NCI-H1105 treated with DMSO at 0.1 percent for 48 hours (cell line): Measurements from ENCODE around the gene ARMC3.
"Not testable (repeated sequence)": the region's sequence is repeated elsewhere in the genome, so short reads cannot be mapped to it uniquely, and the experiment has no call there.

ENCODE experiments used
- DNase-seq: peaks from one replicate; lab custom pipeline; 2025; lab: John Stamatoyannopoulos, UW

Gene ARMC3

DNA sequence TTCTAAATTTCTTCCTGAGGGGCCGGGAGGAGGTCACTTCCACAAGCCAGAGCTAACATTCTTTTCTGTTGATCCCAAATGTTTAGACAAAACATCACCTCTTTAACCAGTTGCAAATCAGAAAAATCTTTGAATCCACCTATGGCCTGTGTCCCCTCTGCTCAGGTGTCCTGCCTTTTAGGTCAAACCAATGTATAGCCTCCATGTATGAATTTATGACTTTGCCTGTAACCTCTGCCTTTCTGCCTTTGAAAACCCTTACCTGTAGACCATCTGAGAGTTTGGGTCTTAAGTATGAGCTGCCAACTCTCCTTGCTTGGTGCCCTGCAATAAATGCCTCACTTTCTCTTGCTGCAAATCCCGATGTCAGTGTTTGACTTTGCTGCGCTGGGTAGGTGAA lies 123.4 kb downstream of the ARMC3 start:
- no peak for DNase-seq

DNA sequence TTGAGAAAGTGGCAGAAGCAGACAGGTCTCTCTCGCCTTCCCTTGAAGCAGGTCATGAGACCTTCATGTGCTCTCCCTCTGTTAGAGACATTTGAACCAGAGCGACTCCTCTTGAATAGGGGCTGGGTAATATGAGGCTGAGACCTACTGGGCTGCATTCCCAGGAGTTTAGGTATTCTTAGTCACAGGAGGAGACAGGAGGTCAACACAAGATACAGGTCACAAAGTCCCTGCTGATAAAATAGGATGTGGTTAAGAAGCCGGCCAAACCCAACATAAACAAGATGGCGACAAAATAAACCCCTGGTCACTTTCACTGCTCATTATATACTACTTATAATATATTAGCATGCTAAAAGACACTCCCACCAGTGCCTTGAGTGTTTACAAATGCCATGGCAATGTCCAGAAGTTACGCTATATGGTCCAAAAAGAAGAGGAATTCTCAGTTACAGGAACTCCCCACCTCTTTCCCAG lies 124.0 kb downstream of the ARMC3 start:
- no peak for DNase-seq

DNA sequence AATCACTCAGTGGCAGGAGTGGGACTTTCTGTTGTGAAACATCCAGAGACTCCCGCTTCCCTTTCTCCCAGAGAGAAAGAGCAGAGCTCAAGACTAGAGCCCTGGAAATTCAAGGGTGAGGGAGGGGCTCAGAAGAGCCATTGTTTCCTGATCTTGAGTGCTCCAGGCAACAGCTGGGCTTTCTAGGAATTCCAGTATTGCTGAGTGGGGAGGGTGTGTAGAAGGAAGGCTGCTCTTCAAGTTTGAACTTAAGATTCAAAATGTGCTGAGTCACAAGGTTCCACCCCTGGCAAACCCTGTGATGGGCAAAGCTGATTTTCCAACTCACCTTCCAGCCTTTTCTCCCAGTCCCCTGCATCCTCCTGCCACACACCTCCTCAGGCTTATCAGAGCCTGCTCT lies 125.2 kb downstream of the ARMC3 start:
- DNase-seq = no peak

DNA sequence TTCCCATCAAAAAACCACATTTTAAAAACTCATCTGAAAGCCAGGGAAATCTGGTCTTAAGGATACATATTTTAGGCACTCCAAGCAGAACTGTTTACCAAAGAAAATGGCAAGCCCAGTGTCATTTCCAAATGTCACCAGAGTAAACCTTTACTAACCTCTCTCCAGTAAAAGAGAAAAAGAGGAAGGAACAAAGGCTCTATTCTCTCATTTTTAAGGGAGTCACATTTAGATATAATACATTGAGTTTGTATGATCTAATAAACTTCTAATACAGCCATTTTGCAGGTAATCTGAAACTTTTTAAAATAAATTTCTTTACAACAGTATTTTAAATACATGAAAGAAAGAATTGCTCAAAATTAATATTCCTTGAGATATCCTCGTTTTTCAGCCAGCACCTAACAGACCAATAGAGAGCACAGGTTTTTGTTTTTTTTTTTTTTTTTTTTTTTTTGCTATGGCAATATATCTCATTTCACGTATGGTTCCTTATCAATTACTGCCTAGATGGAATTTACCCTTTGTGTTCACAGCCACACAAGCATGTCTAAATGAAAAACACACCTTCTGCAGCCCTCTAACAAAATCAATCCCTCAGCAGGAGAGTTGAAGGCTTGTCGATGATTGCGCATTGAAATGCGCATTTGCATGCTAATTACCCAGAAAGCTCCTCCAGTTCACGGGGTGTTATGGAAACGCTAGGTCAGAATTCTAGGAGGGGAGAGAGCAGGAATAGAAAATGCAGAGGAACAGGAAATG lies 127.8 kb downstream of the ARMC3 start:
- DNase-seq = no peak

DNA sequence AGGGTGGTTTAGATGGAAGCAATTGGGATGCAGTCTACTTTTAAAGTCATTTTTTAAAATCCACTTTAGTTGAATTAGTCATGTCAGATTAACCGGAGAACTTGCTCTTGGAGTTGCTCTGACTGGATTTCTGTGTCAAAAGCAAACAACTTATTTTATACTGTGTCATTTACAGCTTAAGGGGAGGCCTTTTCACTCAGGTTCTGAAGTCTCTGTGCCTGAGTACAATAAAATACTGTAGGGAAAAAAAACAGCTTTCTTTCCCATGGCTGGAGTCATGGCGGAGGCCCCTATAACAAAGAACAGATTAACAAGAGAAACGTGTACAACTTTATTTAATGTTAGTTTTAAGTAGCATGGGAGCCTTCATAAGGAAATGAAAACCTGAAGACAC lies 128.3 kb downstream of the ARMC3 start:
- no peak for DNase-seq

DNA sequence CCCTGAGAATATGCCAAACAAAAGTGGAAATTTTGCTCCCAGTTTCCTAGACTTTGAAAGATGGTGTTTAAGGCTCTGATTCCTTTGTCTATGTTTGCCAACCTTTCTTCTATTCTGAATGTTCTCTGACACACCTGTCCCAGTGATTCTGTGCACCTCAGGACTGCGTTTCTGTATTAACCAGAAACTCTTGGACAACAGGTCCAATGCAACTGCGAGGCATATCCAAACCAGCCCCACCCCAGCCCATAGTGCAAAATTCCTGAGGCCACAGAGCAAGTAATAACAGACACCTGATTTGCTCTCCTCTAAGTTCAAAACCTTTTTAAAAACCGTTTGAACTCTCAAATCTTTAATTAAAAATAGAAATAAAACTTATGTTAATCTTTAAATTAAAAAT lies 130.5 kb downstream of the ARMC3 start:
- DNase-seq = no peak

DNA sequence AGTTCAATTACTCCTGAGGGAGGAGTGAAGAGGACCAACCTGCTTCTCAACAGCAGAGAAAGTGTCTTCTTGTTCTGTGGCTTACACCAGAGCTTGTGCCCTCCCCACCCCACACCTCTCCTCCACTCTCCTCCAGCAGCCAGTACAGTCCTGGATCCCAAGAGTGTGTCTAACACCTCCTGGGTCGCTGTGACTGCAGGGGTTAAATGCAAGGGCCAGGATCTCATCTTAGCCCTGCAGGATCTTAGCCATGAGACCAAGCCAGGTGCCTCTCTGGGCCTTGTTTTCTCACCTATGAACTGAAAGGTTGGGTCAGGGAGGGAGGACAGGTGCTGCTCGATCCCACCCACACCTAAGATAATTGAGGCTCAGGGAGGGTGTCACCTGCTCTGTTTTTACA lies 133.1 kb downstream of the ARMC3 start:
- DNase-seq = no peak

DNA sequence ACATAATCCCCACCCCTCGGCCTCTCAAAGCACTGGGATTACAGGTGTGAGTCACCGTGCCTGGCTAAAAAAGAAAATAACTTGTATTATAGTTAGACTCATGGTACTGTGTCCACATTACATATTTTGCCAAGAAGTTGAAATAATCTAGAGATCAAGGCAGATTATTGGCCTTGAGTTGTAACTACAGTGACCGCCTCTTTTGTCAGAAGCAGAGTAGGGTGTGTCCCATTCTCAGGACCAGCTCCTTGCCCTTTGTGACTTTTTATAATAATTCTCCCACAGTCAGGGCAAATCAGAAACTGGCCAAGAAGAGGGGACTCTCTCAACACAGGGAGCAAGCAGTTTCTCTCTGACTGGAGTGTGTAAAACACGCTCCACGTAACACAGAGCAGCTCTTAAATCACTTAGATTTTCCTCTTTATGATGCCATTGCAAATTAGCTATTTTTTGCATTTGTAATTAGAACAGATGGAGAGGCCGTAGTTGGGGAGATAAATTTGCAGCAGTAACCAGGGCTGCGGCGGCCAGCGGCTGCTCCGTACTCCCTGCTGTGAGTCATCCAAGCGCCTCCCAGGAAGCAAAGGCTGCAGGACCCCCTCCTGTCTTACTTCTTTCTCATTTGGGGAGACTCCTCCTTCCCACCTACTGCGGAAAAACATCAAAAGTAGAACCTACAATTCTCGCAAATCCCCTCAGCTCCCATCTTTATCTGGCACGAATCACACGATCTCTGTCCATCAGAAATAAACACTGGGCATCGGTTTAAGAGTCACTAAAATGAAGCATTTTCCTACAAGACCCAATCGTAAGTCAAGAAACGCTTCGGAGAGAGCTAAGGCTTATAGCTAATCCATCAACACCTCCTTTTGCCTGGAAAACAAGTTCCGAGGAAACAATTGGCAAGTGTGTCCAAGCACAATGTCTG lies 135.5 kb downstream of the ARMC3 start:
- no peak for DNase-seq

DNA sequence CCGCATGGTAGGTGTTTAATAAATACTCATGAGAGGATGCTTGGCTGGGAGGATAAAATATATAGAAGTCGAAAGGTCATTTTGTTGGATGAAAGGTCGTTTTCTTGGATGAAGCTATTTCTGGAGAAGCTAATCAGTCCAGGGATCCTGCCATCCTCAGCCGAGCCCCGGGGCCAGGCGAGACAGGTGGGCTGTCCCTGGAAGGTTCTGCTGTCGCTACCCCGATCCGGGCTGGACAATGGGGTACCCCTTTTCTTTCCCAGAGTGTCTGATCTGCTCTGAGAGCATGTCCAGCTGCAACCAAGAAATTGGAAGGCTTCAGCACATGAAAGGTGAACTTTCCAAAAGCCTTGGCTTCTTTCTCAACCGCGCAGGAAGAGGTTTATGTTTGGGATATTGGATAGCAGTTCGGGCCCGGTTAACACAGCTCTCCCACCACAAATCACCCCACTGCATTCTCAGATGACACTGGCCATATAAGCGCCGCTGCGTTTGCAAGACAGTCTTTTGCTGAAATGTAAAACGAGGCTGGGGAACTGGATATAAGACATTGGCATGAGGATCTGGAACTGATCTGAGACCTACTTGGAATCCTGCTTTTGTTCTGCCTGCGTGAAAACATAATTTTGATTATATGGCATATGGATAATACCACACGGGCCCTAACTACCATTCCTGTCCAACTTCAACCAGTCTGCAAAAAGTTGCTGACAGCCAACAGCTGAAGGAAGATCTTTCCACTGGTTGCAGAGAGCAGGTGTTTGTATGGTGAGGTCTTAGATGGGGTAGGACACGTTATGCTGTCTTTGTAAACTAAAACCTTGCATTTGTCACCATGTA lies 136.3 kb downstream of the ARMC3 start:
- no peak for DNase-seq

DNA sequence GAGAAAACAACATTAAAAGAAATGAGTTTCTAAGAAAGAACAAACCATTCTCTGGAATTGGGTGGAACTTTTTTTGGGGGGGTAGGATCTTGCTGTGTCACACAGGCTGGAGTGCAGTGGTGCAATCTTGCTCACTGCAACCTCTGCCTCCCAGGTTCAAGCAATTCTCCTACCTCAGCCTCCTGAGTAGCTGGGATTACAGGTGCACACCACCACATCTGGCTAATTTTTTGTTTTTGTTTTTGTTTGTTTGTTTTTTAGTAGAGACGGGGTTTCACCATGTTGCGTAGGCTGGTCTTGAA lies 136.9 kb downstream of the ARMC3 start:
- DNase-seq = not testable (repeated sequence)

DNA sequence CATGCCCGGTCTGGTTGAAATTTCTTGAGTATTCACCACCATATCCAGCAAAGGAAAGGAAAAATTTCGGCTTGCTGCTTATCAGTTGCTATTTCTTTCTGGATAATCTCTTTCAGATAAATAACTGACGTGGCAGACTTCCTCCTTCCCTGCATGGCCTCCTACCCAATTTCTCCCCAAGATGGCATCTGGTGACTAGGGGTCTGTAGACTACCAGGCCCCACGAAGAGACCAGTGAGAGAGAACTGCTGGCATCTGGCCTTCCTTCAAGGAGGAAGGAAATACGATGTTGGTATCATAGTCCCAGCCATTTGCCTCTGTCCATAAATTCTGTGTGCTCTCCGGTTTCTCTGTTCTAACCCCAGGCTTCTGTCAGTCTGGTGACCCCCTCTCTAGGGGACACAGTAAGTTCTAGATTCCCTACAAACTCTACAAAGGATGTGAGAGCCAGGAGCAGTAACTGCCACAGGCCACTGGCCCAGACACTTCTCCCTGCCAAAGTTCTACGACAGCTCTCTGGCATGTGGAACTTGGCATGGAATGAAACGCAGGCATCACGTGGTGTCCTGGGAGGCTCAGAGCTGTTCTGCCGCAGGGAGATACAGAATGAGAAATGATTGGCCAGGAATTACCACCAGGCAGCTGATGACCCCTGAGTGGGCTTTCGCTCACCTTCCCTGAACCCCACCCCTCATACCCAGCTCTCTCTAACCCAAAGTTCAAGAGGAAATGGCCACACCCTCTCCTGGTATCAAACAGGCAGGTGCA lies 137.5 kb downstream of the ARMC3 start:
- no peak for DNase-seq

DNA sequence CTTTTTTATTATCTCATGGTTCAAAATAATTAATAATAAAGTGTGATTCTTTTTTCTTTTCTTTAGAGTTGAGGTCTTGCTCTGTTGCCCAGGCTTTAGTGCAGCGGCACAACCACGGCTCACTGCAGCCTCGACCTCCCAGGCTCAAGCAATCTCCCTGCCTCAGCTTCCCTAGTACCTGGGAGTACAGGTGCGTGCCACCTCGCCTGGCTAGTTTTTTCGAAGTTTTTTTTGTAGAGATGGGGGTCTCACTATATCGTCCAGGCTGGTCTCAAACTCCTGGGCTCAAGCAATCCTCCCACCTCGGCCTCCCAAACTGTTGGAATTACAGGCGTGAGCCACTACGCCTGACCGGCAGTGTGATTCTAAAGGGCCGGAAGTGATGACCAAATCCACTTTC lies 139.5 kb downstream of the ARMC3 start:
- DNase-seq = no peak

DNA sequence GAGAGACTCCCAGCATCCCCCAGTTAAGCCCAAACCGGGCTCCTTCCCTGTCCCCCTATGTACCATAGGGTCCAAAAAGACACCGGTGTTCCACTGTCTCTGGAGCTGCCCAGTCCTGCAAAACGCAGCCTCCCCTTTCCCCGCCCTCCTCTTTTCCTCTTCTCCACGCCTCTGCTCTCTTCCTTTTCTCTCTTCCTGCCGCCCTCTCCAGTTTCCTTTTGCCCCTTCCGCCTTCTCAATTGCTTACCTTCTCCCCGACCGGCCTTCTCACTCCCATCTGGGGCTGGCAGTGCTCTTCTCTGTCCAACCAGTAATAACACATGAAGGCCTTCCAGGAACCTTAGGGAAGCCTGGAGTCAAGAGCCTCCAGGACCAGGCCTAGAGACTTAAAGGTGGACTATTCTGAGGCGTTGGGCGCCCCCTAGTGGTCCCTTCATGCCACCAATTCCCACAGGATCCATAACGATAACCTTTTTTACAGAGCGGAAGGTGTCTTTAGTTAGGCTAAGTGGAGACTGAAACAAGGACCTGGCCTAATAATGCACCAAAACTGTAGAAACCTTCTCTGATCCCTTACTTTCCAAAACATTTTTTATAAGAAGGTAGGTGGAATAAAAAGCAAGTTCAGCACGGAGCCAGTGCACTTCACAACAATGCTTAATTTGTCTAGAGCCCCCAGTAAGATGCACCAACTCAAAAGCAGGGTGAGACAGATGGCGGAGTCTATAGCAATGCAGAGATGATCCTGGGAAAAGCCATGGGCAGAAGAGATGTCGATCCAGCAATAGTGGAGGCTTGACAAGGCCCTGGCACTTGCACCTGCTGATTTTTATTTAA lies 140.3 kb downstream of the ARMC3 start:
- peak; percentile 60 for DNase-seq

DNA sequence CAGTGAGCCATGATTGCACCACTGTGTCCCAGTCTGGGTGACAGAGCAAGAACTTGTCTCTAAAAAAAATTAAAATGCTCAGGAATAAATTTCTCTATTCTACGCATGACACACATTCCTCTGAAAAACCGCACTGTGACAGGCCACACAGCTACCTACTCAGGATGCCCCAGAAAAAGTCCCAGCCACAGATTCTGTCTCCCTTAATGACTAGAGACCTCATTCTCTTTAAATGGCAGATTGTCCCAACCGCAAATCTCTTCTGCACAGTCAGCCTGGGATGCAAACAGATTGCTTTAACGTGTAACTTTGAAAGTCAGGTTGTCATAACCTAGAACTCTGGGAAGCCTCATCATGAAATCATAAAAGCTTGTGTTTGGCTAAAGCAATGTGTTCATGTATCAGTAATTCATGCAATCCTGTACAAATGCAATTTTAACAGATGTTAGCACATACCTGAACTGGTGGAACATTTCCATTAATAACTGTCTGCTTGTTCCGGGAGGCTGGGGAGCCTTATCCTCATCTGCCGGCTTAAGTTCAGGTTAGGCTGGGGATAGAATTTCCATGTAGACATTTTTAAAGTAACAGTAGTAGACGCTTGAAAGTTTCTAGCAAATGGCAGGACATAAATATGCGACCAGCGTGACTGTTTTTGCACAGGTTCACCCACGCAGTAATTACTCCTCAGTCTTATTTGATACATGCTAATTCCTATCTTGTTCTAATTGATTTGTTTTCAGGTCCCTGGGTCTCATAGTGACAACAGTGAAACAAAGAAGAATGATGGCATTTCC lies 141.4 kb downstream of the ARMC3 start:
- DNase-seq = no peak

DNA sequence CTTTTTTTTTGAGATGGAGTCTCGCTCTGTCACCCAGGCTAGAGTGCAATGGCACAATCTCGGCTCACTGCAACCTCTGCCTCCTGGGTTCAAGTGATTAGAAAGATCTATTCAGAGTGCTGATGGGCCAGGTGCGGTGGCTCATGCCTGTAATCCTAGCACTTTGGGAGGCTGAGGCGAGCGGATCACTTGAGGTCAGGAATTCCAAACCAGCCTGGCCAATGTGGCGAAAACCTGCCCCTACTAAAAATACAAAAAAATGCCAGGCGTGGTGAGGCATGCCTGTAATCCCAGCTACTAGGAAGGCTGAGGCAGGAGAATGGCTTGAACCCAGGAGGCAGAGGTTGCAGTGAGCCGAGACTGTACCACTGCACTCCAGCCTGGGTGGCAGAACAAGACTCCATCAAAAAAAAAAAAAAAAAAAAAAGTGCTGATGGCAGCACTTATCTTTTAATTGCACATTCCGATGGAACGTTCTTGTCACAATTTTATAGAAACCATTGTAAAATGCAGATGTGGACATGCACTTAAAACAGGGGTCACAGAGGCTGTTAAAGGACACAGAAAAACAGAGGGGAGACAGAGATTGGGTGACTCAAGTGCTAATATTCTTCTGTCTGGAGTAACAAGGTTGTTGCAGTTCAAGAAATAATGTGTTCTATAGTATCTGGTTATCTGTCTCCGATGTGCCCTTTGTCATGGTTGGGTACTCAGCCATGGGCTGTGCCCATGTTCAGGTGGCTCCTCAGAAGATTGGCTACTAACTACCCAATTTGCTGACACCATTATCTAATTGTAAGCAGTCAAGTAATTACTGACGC lies 142.4 kb downstream of the ARMC3 start:
- not testable (repeated sequence) for DNase-seq

DNA sequence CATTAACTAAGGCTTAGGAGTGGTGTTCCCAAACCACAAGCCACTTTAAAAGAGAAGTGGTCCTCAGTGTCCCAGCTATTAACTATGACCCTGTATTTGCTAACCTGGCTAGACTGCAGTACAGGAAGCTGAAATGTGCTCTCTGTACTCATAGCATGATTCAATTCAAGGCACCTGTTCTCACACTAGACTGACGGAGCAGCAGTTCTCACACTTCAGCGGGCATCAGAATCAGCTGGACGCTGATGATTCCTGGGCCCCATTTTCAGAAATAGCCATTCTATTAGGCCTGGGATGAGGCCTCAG lies 143.0 kb downstream of the ARMC3 start:
- DNase-seq = peak; percentile 93

DNA sequence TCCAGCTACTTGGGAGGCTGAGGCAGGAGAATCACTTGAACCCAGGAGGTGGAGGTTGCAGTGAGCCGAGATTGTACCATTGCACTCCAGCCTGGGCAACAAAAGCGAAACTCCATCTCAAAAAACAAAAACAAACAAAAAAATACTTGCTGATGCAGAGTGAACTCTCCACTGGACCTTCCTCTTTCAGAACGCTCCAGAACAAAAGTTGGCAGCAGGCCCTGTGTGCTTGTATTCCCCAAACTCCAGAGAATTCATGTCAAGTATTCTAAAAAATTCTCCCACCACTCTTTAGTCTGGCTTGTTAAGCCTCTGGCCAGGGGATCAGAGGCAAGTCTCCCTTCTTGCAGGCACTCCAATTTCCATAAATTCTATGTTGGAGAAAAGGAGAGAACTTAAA lies 144.7 kb downstream of the ARMC3 start:
- not testable (repeated sequence) for DNase-seq

DNA sequence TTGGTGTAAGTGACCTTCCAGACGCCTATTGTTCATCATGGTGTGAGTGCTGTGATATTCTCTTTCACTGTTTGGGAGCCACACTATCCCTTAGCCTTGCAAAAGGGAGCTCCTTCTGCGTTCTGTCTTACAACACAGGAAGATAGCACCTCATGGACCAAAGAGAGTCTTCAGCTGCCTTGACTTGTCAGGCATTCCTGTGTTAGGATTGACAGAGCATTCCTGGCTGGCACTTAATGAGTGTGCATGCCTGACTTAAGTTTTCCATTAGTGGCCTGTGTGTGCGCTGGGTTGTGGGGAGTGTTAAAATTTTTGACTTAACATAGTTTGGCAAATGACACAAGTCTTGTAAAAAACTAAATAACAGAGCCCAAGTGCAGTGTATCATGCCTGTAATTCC lies 145.7 kb downstream of the ARMC3 start:
- DNase-seq = no peak

DNA sequence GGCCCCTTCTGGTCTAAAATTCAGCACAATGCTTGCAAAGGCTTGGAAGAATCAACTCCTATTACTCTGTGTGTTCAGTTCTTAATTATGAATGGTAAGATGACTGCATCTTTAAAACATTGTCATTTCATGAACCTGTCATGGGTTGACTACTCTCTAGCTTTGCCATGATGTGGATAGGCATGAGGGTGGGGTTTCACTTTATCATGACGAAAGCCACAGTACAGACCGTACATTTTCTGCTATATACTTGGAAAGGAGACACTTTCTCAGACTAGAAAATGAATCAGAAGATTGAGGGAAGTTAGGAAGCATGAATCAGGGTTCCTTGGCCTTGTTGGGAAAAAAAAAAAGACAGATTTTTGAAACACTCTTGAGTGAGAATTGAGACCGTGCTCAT lies 147.8 kb downstream of the ARMC3 start:
- no peak for DNase-seq
